HG03565 (cell line): ENCODE results near the gene TIMM17B.

Source experiments
- ATAC-seq: cut with Tn5 transposase; IDR thresholded peaks from one replicate; pipeline ENCODE4 v1.9.1; 2021; ENCODE audit warnings: mild to moderate bottlenecking, moderate library complexity; ENCODE audit not compliant: unreplicated experiment

TIMM17B gene

DNA sequence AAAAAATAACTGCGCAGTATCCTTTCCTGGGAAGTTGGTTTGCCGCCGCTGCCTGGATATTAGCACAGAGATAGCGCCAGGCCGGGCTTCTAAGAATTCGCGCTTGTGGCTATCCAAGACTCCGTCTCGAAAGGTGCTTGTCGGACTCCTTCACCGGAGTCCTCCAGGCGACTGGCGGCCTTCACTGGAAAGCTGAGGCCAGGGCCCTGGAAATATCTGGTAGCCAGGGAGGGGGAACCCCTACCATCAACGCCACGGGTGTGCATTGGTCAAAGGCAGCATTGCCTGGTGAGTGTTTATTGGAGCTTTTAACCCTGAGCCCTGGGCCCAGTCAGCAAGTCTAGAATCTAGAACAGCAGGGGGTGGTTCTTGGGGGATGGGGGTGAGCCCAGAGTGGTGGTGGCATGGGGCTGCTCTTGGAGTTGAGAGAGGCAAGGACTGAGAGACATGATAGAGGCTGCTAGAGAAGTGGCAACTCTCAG, 21.8 kb upstream of the TIMM17B start:
- no peak for ATAC-seq

DNA sequence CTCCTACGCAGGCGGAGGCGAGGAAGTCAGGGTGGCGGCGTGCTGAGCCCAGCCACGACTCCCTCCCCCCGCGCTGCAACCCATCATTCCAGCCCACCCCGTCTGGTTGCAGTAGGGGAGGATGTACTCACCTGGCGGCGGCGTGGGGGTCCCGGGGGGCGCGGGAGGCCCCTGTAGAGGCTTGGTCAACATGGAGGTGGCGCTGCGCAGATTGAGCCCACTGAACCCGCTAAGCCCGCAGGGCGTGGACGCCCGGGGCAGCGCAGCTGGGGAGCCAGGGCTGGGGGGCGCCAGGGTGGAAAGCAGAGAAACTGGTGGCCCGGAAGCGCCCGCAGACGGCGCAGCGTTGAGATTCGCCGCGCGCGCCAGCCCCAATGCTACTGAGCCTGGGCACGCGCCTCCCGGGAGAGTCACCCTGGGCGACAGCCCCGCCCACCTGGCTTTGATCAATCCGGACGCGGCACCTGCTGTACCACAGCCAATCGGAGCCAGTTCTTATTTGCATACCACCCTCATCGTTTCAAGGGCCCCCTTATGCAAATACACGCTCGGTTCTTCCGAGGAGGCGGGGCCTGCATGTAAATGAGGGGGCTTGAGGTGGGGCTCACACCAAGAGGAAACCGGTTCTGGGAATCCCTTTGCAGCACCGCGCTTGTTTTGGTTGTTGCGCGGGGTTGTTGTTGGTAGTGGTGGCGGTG, 21.2 kb upstream of the TIMM17B start, which contains the start of gene PIM2:
PIM2 (minus strand) TSS at position 382 of the 698 bp plus-strand sequence; CDS start at position 192, 190 bp downstream.
- peak; percentile 66 for ATAC-seq

DNA sequence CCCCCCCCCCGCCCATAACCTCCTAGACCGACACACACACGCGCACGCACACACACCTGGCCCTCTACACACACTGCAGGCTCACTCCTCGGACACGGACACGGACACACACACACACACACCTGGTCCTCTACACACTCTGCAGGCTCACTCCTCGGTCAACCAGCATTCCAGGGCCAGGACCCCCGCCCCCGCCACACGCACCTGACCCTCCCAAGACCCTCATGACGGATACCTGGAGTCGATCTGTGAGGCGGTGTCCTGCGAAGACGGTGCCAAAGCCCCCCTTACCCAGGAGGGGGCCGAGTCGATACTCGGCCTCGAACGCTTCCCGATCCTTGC, 20.7 kb upstream of the TIMM17B start:
- ATAC-seq = no peak

DNA sequence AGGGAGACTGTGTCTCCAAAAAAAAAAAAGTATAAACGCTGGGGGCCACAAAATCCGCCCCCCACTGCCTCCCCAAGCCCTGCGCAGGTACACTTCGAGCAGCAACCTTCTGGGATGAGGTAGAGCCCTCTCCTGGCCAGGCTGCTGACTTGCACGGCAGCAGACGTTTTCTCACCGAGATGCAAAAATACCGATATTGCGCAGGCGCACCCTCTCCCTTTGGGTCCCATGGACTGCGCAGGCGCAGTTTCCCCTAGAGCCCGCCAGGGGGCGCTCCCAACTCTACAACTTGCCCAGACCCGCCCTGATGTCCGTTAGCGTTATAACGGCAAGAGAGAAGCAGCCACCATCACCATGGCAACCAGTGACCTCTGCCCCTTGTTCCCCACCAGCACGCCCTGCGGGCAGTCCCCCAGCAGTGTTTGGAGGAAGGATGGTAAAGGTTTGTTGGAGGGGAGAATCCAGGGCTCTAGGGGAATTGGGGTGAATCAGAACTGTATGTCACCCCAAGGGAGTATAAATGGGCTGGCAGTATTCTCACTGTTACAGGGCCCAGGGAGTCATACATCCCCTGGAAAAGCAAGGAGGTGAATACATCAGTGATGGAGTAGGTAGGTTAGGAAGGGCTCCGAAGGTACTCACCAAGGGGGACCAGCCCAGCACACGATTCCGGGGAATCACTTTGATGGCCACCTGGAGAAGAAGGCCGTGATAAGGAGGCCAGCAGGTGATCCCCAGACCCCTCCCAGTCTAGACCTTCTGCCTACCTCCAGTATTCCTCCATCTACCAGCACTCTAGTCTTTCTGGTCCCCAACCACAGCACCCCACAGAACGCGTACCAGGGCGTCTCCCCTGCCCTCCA, 19.8 kb upstream of the TIMM17B start:
- ATAC-seq = peak; percentile 36

DNA sequence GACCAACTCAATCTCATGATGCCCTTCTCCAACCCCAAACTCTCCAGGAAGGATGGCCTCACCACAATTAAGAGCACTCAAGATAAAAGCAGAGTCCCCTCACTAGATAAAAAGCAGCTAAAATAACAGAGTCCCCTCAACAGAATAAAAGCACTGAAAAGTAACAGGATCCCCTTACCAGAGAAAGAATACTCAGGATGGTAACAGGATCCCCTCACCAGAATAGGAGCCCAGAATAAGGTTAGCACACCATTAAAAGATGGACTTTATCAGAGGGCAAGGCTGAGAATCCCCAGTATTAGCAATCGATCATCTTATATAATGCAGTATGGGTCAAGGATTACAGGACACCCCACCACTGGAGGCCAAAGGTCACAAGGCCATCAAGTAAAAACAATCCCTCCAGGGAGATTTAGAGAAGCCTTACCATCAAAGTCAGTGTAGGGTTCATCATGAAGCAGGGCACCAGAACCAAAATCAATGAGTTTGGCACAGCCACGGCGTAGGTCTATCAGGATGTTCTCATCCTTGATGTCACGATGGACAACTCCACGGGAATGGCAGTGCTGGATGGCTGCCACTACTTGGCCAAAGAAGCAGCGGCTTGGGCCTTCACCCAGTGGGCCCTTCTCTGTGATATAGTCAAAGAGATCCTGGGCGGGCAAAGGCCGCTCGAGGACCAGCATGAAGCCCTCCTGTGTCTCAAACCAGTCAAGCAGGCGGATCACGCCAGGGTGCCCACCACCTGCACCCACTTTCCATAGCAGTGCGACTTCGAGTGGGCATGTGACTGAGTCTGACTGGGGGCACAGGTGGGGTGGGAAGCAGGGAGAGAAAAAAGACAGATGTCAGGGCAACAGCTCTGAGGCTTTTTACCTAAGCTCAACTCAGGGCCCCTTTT, 17.3 kb upstream of the TIMM17B start:
- ATAC-seq = no peak

DNA sequence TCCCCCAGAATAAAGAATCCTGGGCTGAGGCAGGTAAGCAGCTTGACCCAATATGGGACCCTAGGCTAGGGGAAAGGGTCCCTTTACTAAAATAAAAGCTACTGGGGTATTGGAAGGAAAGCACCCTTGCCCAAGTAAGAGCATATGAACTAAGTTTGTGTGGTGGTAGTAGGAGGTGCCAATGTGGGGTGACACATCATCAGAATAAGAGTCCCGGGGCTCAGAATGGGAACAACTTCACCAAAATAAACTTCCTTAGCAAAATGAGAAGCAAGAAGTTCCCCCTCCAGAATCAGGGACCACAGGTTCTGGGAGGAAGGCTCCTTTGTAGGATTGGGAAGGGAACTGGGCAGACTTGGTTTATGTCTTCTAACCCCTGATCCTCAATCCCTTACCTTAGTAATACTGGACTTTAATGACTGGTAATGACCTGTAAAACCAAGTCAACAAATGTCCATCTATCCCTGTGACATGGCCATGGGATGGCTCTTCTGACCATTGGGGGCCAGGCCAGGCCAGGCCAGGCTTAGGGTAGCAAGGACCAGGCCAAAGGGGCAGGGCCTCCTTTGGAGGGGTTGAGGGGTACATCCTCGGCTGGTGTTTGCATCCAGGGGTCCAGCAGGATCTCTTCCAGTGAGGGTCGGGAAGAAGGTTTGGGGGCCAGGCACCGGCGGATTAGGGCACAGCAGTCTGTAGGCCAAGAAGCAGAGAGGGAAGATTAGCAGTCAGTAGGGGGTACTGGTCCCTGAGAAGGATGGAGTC, 16.2 kb upstream of the TIMM17B start:
- no peak for ATAC-seq

DNA sequence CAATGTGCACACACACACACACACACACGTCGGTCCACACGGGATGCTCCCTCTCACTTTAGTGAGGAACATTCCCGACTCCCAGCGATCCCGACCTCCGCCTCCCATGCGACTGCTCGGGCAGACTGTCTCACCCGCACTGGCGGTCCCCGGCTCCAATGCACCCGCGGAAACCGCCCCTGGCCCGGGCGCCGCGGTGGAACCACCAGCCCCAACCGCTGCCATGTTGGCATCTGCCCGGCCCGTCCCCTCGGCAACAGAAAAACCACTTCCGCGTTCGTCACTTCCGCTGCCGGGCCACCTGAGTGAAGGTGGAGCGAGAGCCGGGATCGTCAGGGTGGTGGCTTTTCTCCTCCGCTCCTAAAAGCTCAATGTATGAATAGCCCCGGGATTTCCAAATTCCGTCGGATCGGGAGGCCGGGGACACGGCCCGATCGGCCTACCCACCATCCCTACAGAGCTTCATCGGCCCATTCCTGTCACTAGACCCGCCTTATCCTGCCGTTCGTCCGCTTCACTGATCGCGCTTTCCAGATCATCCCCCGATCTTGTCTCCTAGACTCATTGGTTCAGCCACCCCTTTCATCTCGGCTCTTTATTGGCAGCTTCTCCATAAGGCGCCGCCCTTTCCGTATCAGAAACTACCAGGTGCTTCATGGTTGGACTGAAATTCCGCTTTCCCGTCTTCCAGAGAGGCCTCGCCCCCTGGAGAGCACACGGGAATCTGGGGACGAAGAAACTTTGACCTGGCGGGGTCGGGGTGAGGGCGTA, 14.0 kb upstream of the TIMM17B start, which contains the start of gene SLC35A2:
SLC35A2 (minus strand) TSS at position 235 of the 771 bp plus-strand sequence; CDS start at position 225, 10 bp downstream.
- ATAC-seq = peak; percentile 37

DNA sequence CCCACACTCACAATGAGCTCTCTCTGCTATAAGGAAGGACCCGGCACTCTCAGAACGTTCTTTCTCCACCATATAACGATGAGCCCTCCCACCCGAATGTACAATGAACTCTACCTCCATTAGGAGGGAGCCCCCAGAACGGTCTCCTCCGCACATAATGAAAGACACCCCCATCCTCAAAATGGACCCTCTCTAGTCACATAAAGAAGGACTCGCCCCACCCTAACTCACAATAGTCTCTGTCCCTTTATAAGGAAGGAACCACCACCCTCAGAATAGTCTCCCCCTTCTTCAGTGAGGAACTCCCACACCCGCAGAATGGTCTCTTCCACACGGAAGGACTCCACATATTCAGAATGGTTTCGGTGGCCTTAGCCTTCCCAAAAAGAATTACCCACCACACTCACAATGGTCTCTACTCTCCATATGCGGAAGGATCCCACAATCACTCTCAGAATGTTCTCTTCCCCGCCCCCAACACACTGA, 13.4 kb upstream of the TIMM17B start:
- no peak for ATAC-seq

DNA sequence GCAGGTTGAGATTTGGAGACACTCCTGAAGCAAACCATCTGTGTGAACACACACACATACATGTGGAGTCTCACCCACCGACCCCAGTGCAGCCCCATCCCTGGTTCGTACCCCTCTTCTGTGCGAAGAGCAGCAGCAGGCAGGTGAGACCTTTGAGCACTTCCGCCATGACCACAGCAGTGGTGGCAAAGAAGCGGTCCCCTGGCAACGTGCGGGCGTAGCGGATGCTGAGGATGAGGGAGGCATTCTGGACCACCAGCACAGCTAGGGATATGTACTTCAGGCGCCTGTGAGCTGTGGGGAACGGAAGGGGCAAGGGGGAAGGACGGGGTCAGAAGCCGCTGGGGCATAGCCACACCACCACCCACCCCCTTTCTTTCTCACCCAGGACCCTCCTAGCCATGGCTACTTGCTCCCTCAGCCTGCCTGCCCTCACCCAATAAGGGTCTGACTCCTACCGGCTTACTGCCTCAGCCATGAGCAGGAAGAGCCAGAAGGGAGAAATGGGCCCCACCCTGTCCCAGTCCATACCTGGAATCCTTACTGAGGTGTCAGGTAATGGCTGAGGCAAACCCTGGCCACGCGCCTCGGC, 12.2 kb upstream of the TIMM17B start:
- ATAC-seq = no peak

DNA sequence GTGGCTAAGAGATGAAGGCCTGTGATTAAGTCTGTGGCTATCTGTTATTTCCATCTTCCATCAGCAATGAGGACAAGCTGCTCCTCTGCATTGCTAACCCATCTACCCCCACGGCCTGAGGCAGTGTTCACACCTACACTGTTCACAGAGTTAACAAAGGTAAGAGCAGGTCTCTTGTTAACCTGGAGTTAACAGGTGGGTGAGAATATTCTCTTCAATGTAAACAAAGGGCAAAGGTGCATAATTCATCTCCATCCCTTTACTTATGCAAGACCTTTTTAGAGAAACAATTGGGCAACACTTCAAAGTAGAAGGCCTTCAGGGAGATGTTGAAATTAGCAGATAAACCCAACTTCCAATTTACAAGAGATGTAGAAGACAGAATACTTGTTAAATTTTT, 11.0 kb upstream of the TIMM17B start:
- no peak for ATAC-seq

DNA sequence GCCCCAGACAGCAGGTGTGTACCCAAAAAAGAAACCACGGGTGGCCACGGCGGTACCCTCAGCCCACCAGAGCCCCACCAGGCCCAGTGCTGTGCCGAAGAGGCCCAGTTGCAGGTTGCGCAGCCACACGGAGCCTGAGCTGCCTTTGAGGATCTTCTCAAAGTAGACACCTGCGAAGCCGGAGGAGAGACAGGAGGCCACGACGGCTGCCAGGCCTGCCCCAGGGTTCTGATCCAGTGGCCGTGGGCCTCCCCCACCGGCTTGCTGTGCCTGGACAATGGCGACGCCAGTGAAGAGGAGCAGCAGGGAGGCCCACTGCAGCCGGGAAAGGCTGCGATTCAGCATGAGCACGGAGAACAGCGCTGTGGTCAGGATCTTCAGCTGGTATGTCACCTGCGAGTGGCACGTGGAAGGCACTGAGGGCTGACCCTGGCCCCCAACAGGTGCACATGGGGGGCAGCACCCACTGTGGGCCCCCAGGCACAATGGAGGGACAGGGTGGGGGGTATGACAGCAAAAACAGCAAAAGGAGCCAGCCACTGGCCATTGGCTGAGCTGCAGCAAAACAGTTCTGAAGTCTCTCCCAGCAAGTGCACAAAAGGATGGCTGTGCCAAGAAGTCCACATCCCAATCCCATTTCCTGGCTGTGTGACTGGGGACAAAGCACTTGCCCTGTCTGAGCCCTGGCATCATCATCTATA, 7.7 kb upstream of the TIMM17B start:
- no peak for ATAC-seq

DNA sequence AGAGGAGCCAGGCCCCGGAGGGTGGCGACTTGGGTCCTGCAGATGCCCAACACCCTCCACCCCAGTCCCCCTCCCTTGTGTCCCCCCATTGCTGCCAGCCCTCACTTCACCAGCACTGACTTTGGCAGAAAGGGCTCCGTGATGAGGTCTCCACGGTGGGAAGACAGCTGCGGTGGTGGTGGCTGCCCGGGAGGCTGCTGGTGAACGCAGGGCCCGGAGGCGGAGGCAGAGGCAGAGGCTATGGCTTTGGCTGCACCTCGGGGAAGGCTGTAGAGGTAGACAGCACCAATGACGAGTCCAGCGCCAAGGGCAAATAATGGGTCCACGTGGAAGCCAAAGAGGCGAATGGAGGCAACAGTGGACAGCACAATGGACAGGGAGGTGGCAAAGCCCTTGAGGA, 7.1 kb upstream of the TIMM17B start:
- ATAC-seq = no peak

DNA sequence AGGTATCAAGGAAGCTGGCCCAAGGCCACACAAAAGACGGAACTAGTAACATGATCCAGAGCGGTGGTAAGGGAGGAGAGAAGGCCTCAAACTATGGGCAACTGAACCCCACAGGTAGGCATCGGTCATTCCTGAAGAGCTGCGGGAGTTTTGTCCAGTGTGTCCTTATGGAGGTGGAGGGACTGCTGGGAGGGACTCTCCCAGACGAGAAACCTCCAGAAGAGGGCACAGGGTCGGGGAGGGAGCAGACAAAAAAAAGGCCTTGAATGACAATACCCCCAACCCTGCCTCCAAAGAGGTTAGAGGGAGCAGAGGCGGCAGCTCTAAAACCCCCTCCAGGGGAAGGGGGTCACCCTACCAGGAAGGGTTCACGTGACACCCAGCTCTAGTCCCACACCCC, 6.6 kb upstream of the TIMM17B start:
- ATAC-seq = no peak

DNA sequence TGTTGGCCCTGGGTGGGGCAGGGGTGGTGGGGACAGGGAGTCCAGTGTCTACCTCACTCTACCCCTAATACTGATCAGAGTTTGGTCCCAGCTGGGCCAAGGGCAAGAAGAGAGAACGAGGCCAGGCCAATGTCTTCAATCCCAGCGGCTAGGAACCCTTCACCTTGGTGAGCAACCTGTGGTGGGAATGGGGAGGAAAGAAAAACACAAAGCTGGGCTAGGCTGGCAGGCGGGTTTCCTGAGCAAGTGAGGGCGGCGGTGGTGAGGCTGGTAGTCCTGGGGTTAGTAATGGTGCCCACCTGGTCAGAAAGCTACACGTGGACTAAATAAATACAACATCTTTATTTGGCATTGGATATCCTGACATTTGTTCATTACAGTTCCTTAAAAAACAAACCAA, 5.7 kb upstream of the TIMM17B start:
- no peak for ATAC-seq

DNA sequence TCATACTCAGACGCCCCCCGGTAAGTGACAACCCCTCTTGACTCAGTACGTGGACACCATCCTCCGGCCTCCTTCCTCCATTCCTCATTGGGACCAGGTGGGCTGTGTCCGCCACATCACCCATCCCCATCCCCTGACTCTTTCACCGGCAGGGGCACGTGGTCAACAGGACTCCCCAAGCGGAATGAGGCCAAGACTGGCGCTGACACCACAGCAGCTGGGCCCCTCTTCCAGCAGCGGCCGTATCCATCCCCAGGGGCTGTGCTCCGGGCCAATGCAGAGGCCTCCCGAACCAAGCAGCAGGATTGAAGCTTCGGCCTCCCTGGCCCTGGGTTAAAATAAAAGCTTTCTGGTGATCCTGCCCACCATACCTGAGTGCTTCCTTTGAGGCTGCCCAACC, 5.2 kb upstream of the TIMM17B start:
- no peak for ATAC-seq

DNA sequence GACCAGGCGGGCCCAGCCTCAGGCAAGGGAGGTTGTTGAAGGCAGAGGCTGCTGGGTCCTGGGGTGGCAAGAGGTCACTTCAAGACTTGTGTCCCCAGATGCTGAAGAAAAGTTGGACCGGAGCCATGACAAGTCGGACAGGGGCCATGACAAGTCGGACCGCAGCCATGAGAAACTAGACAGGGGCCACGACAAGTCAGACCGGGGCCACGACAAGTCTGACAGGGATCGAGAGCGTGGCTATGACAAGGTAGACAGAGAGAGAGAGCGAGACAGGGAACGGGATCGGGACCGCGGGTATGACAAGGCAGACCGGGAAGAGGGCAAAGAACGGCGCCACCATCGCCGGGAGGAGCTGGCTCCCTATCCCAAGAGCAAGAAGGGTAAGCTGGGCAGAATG, 4.6 kb upstream of the TIMM17B start:
- no peak for ATAC-seq

DNA sequence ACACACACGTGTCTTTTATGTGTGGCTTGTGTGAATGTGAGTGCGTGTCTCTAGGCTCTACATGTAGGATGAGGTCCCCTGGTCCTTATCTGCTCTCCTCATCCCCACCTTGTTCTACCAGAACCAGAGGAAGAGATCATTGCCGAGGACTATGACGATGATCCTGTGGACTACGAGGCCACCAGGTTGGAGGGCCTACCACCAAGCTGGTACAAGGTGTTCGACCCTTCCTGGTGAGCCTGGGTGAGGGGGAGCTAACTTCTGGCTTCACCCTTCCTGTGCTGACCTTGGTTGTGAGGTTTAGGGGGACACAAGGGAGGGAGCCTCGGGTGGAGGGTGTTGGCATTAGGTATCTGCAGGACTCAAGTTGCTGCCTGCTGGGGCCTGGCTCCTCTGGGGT, 3.5 kb upstream of the TIMM17B start:
- no peak for ATAC-seq

DNA sequence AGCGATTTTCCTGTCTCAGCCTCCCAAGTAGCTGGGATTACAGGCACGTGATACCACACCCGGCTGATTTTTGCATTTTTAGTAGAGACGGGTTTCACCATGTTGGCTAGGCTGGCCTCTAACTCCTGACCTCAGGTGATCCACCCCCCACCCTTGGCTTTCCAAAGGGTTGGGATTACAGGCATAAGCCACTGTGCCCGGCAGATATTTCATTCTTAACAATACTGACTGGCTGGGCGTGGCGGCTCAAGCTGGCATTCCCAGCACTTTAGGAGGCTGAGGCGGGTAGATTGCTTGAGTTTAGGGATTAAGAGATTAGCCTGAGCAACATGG, 1.5 kb upstream of the TIMM17B start:
- no peak for ATAC-seq
